Ishikawa (cell line): Measurements from ENCODE around the gene AK5.
A peak's percentile ranks its signal among the peaks of the same experiment; 100 is the strongest.

Source experiments
- CEBPB ChIP-seq: IDR thresholded peaks from 2 replicates; pipeline ENCODE4 v1.6.1; 2012
- CREB1 ChIP-seq: IDR thresholded peaks from 2 replicates; pipeline ENCODE4 v1.6.1; 2012; ENCODE audit warnings: low read depth
- EGR1 ChIP-seq: IDR thresholded peaks from 2 replicates; pipeline ENCODE4 v1.6.1; 2012
- EP300 ChIP-seq: IDR thresholded peaks from 2 replicates; pipeline ENCODE4 v1.6.1; 2012; ENCODE audit warnings: borderline replicate concordance
- FOXM1 ChIP-seq: IDR thresholded peaks from 2 replicates; pipeline ENCODE4 v1.6.1; 2012; ENCODE audit warnings: low read depth, borderline replicate concordance
- MAX ChIP-seq: IDR thresholded peaks from 2 replicates; pipeline ENCODE4 v1.6.1; 2012
- NFIC ChIP-seq: IDR thresholded peaks from 2 replicates; pipeline ENCODE4 v1.6.1; 2012
- RAD21 ChIP-seq: IDR thresholded peaks from 2 replicates; pipeline ENCODE4 v1.6.1; 2012; ENCODE audit warnings: low read depth
- REST ChIP-seq: IDR thresholded peaks from 2 replicates; pipeline ENCODE4 v1.6.1; 2012; ENCODE audit warnings: low read depth, mild to moderate bottlenecking
- TAF1 ChIP-seq: IDR thresholded peaks from 2 replicates; pipeline ENCODE4 v1.6.1; 2012; ENCODE audit warnings: low read depth, mild to moderate bottlenecking
- TCF12 ChIP-seq: IDR thresholded peaks from 2 replicates; pipeline ENCODE4 v1.6.1; 2012; ENCODE audit warnings: low read depth
- TEAD4 ChIP-seq: IDR thresholded peaks from 2 replicates; pipeline ENCODE4 v1.6.1; 2012
- YY1 ChIP-seq: IDR thresholded peaks from 2 replicates; pipeline ENCODE4 v1.6.1; 2012; ENCODE audit warnings: low read depth
- ZBTB7A ChIP-seq: IDR thresholded peaks from 2 replicates; pipeline ENCODE4 v1.6.1; 2012; ENCODE audit warnings: low read depth
- TF ChIP-seq, protein P1 (sequence below): IDR thresholded peaks from 2 replicates; pipeline ENCODE4 v1.6.1; 2012

AK5 gene

DNA sequence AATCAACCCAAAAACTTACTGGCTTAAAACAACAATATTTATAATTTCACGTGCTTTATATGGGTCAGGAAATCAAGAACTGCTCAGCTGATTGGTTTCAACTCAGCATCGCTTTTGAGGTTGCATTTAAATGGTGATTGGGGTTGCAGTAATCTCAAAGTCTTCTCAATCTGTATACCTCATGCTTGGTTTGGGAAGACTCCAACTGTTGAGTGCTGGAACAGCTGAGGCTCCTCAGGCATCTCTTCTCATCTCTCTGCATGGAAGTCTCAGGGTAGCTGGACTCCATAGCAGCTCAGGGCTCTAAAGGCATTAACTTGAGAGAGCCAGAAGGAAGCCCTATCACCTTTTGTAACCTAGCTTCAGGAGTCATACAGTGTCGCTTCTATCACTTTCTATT is 35.1 kb downstream of the AK5 start:
- TF ChIP-seq TAF1 (no peak), NFIC (no peak), CEBPB (no peak), TCF12 (no peak), EP300 (no peak), YY1 (no peak), REST (no peak), EGR1 (no peak), RAD21 (no peak), CREB1 (no peak), ZBTB7A (no peak), MAX (no peak), TEAD4 (no peak), FOXM1 (no peak)
- TF ChIP-seq, protein P1, sequence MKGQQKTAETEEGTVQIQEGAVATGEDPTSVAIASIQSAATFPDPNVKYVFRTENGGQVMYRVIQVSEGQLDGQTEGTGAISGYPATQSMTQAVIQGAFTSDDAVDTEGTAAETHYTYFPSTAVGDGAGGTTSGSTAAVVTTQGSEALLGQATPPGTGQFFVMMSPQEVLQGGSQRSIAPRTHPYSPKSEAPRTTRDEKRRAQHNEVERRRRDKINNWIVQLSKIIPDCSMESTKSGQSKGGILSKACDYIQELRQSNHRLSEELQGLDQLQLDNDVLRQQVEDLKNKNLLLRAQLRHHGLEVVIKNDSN, result no peak

DNA sequence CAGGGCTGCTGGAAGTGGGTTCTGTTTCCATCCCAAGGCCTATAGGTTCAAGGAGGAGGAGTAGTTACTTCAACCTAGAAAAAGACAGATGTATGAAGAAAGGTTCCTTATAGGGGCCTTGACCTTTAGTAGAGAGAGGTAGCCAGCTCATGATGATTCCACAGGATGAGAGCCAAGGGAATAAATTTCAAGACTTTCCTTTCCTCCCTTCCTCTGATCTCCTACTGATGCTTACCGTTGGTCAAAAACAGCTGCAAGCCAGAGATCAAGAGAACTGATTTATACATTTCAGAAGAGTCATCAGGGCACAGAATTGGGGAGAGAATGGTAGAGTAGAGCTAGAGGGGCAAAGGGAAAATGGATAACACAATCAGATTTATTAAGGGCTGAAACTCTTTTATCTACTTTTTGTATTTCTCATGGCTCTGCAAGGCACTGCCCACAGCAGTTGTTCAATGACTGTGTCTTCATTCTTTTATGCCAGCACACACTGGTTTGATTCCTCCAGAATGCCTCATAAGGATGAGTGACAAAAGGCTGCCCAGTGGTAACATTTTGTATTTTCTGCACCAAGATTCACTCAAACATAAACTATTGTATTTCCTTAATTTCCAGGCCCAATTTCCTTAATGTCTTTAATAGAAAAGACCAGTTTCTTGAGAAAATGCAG is 37.4 kb downstream of the AK5 start:
- TF ChIP-seq, protein P1, result no peak
- TF ChIP-seq TAF1 (no peak), EP300 (no peak), CEBPB (no peak), ZBTB7A (no peak), TCF12 (no peak), REST (no peak), FOXM1 (no peak), NFIC (no peak), MAX (no peak), YY1 (no peak), RAD21 (no peak), EGR1 (no peak), TEAD4 (no peak), CREB1 (no peak)

DNA sequence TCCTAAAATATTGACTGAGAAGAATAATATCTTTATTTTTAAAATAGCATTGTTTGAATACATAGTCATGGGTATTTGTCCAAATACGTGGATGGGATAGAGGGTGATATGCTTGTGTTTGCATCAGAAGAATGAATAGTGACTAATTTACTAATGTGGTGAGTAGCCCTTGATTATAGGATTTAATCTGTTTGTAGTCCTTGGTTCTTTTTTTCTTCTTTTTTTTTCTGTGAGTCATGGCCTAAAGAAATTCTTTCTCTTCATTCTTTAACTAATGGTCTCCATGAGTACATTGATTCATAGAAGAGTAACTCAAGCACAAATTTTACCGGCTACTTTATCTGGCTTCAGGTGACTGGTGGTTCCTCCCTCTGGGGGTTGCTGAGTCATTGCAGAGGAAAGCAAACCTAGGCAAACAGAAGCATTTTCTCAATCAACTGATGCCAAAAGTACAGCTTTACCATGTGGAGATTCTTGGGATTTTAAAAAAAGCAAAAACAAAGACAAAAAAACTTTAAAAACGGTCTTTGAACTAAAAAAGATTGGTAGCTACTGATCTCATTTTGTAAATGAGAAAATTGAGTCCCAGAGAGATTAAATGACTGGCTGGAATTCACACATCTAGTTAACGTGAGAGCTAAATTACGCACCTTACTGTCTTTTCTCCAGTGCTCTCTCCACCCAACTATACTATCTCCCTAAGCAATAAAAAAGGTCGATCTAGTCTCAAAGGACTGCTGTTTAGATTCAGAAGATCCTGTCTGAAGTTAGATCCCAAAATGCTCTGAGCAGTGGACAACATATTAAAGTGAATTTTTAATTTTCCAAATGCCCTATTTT is 40.5 kb downstream of the AK5 start:
- TF ChIP-seq TEAD4 (0 out of 2 replicates have a peak, but pooled peaks have one; percentile 33), NFIC (peak; percentile 49; the same call in 1 of the 2 replicates), TCF12 (0 out of 2 replicates have a peak, but pooled peaks have one; percentile 25), REST (no peak), EGR1 (no peak), EP300 (no peak; the same call in 1 of the 2 replicates), RAD21 (no peak), CEBPB (no peak)
- TF ChIP-seq, protein P1, result 0 out of 2 replicates have a peak, but pooled peaks have one; percentile 5
